Measurements from ENCODE around the gene TRIM2.

GRCh38 chr4:153242839-153243324, 38.6 kb downstream of the TRIM2 start:
- no peak for TF ChIP-seq POLR2AphosphoS5 (IDR thresholded peaks at IDR 0.05; ENCODE audit: insufficient read depth in 1 of 2, low read depth in 1 of 2)
- TF ChIP-seq, protein P1, sequence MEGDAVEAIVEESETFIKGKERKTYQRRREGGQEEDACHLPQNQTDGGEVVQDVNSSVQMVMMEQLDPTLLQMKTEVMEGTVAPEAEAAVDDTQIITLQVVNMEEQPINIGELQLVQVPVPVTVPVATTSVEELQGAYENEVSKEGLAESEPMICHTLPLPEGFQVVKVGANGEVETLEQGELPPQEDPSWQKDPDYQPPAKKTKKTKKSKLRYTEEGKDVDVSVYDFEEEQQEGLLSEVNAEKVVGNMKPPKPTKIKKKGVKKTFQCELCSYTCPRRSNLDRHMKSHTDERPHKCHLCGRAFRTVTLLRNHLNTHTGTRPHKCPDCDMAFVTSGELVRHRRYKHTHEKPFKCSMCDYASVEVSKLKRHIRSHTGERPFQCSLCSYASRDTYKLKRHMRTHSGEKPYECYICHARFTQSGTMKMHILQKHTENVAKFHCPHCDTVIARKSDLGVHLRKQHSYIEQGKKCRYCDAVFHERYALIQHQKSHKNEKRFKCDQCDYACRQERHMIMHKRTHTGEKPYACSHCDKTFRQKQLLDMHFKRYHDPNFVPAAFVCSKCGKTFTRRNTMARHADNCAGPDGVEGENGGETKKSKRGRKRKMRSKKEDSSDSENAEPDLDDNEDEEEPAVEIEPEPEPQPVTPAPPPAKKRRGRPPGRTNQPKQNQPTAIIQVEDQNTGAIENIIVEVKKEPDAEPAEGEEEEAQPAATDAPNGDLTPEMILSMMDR (IDR thresholded peaks at IDR 0.05) = no peak
- no peak for TF ChIP-seq POLR2A (IDR thresholded peaks at IDR 0.05)

All from vagina (tissue), 2 donors.